Measurements from ENCODE around the gene RP2. TPM values are rescaled to one million over a fixed set of nuclear protein-coding genes. Genes with fewer than 3 reads are reported as not detected.

RP2 gene
- total and polyA plus RNA-seq, 2 of the 8 experiments (the other 6 are each of a cell fraction or from before 2014, with no cell fraction given) = 2.2 to 6.9 TPM

DNA sequence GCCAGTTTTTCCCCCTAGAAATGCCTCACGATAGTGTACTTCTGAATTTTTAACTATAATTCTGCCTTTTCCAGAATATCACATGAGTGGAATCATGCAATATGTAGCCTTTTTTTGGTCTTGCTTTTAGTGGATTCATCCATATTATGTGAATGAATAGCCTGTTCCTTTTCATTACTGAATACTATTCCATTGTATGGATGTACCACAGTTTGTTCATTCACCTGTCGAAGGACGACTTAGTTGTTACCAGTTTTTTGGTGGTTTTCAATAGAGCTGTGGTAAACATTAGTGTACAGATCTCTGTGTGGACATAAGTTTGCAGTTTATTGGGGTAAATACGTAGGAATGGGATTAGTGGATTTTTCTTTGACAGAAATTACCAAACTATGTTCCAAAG, 83.4 kb downstream of the RP2 start:
- 67% methylated on average over 4 of the region's 4 CpGs; no CpG with 5 or more reads in 1 of the 2 experiments for WGBS, 2 experiments (ENCODE audit: extremely low coverage in 1 of 2, insufficient coverage in 1 of 2, insufficient read length in 1 of 2, insufficient replicate concordance in 2 of 2, low coverage in 1 of 2, low lambda C conversion rate in 2 of 2, missing lambda C conversion rate in 1 of 2)
- TF ChIP-seq USF2 (IDR thresholded peaks at IDR 0.05; ENCODE audit: low read length) (no peak), KDM1A (IDR thresholded peaks at IDR 0.05; ENCODE audit: borderline replicate concordance, low read length) (peak; percentile 85; the same call in 1 of the 2 replicates), SUZ12 (IDR thresholded peaks at IDR 0.05; ENCODE audit: low read length) (no peak), HDAC2 (IDR thresholded peaks at IDR 0.05; ENCODE audit: borderline replicate concordance in 1 of 2, low read depth in 2 of 2, low read length in 2 of 2) (peak in 1 of 2 experiments; percentile 53; a peak in 1 of 4 replicates)
- H3K79me2 ChIP-seq (ENCODE audit: control insufficient read depth in 1 of 2, insufficient read depth in 2 of 2, low read length in 2 of 2) = peaks cover 9 to 98% of the 10 kb centered on the region in 2 experiments; a peak in 3 of 4 replicates

More for the DNA sequence above, 83.4 kb downstream of the RP2 start:
- Histone ChIP-seq H3K14ac (ENCODE audit: insufficient read length) (no peak overlapping the region), H4K20me1 (replicated peaks in 1 of 2; ENCODE audit: control insufficient read depth in 1 of 2, insufficient read depth in 2 of 2, low read length in 2 of 2) (peaks cover 0 to 3% of the 10 kb centered on the region in 2 experiments), H4K8ac (ENCODE audit: extremely low read depth, insufficient read depth, low read length) (no peak overlapping the region), H4K5ac (ENCODE audit: insufficient read length, low read depth, low read length) (no peak overlapping the region), H2BK5ac (ENCODE audit: low read depth, low read length) (no peak overlapping the region), H2BK15ac (ENCODE audit: low read length) (no peak overlapping the region), H3K4me1 (replicated peaks in 1 of 4; ENCODE audit: control insufficient read depth in 3 of 4, insufficient read depth in 4 of 4, low read length in 3 of 4) (peaks cover 0 to 3% (median 1%) of the 10 kb centered on the region in 4 experiments; a peak in 2 of 7 replicates), H2AK5ac (ENCODE audit: low read depth, low read length) (no peak overlapping the region), H3K4ac (replicated peaks; ENCODE audit: insufficient read length, low read depth, low read length) (no peak overlapping the region), H3K9ac (replicated peaks in 1 of 4; ENCODE audit: extremely low read depth in 1 of 4, low read depth in 3 of 4, low read length in 3 of 4) (no peak overlapping the region), H4K91ac (replicated peaks; ENCODE audit: insufficient read length, low read length) (no peak overlapping the region), H3K79me1 (ENCODE audit: low read depth, low read length) (peaks cover 2% of the 10 kb centered on the region; the same call in 1 of the 2 replicates), H3K56ac (replicated peaks; ENCODE audit: insufficient read length, low read depth, low read length) (no peak overlapping the region), H2BK20ac (ENCODE audit: low read length) (no peak overlapping the region), H3K27me3 (replicated peaks in 1 of 4; ENCODE audit: control insufficient read depth in 3 of 4, extremely low read depth in 1 of 4, insufficient read depth in 3 of 4, low read length in 3 of 4) (no peaks in the 10 kb centered on the region), H3K23me2 (ENCODE audit: low read depth, low read length) (no peaks in the 10 kb centered on the region), H2BK12ac (ENCODE audit: low read depth, low read length) (no peak overlapping the region), H3K23ac (ENCODE audit: insufficient read length) (no peak overlapping the region), H2AFZ (ENCODE audit: low read length) (no peak overlapping the region), H3K27ac (ENCODE audit: low read depth, low read length) (no peak overlapping the region), H2BK120ac (replicated peaks; ENCODE audit: low read depth, low read length) (no peak overlapping the region), H3K18ac (ENCODE audit: extremely low read depth, low read length) (no peak overlapping the region), H3K4me3 (ENCODE audit: extremely low read depth in 1 of 4, insufficient read depth in 2 of 4, low read depth in 3 of 4, low read length in 4 of 4) (no peak overlapping the region), H3K9me3 (ENCODE audit: insufficient read depth in 2 of 2, low read depth in 1 of 2, low read length in 1 of 2) (0 out of 4 replicates have a peak, but pooled peaks cover 0 to 3% of the 10 kb centered on the region in 2 experiments), H3K4me2 (ENCODE audit: insufficient read depth in 1 of 2, low read depth in 2 of 2, low read length in 2 of 2) (no peak overlapping the region), H3K36me3 (ENCODE audit: control insufficient read depth in 2 of 4, insufficient read depth in 4 of 4, low read length in 3 of 4) (no peaks in the 10 kb centered on the region; a peak in 2 of 8 replicates)
- FAIRE-seq = no peak
- DNase-seq (ENCODE audit: low read depth in 1 of 2, low spot score in 2 of 2) = no peak
- POLR2A ChIA-PET (ENCODE audit: partially characterized antibody) = no interaction called here
- CTCF ChIA-PET (ENCODE audit: partially characterized antibody) = interaction anchor here (0.6 kb wide), 1 partner anchor 24 kb away, joined by 4 read pairs; no protein-coding TSS in a partner anchor
